HG03378 (cell line): ENCODE results near the gene GMPPA.

ENCODE experiments used
- ATAC-seq: cut with Tn5 transposase; IDR thresholded peaks from one replicate; pipeline ENCODE4 v1.9.1; 2021; ENCODE audit warnings: mild to moderate bottlenecking, moderate library complexity; ENCODE audit not compliant: unreplicated experiment

Gene GMPPA

GRCh38 chr2:219537657-219538488, 39.2 kb downstream of the GMPPA start:
- ATAC-seq = no peak

- ATAC-seq = no peak
Measured at GRCh38 chr2:219538504-219538951, 39.8 kb downstream of the GMPPA start.

- ATAC-seq = no peak
Measured at GRCh38 chr2:219538956-219539788, 40.5 kb downstream of the GMPPA start.

GRCh38 chr2:219539926-219540678, 41.4 kb downstream of the GMPPA start:
- no peak for ATAC-seq

GRCh38 chr2:219540784-219541504, 42.3 kb downstream of the GMPPA start:
- ATAC-seq = no peak

- ATAC-seq = peak; percentile 72
Measured at GRCh38 chr2:219541611-219542180, 43.0 kb downstream of the GMPPA start.

GRCh38 chr2:219542931-219543595, 44.4 kb downstream of the GMPPA start:
- peak; percentile 17 for ATAC-seq

GRCh38 chr2:219543596-219544358, 45.1 kb downstream of the GMPPA start, which contains the start of the genes CHPF and TMEM198:
CHPF (minus strand) TSS chr2:219543809; CDS start chr2:219543538, 271 bp downstream.
TMEM198 (plus strand) TSS chr2:219544028; CDS start chr2:219544728, 700 bp downstream.
- peak; percentile 60 for ATAC-seq

- no peak for ATAC-seq
Measured at GRCh38 chr2:219544567-219544966, 45.9 kb downstream of the GMPPA start.

- no peak for ATAC-seq
Measured at GRCh38 chr2:219545295-219545942, 46.7 kb downstream of the GMPPA start.

- ATAC-seq = no peak
Measured at GRCh38 chr2:219545943-219546352, 47.3 kb downstream of the GMPPA start.

- no peak for ATAC-seq
Measured at GRCh38 chr2:219547621-219548020, 48.9 kb downstream of the GMPPA start.

- ATAC-seq = no peak
Measured at GRCh38 chr2:219548990-219549389, 50.3 kb downstream of the GMPPA start.

- ATAC-seq = no peak
Measured at GRCh38 chr2:219549619-219550018, 50.9 kb downstream of the GMPPA start.

GRCh38 chr2:219551441-219552381, 53.0 kb downstream of the GMPPA start:
- ATAC-seq = no peak

- ATAC-seq = peak; percentile 79
Measured at GRCh38 chr2:219552382-219553167, 53.9 kb downstream of the GMPPA start.

- ATAC-seq = no peak
Measured at GRCh38 chr2:219553168-219553417, 54.4 kb downstream of the GMPPA start.
